LNCAP (cell line): Measurements from ENCODE around the gene KIF26A.

ENCODE experiments used
- TF ChIP-seq, protein P1 (sequence below): fragments of 450-650 bp; IDR thresholded peaks from 2 replicates; pipeline ENCODE4 v1.5.1; 2017; ENCODE audit warnings: mild to moderate bottlenecking

KIF26A gene

DNA sequence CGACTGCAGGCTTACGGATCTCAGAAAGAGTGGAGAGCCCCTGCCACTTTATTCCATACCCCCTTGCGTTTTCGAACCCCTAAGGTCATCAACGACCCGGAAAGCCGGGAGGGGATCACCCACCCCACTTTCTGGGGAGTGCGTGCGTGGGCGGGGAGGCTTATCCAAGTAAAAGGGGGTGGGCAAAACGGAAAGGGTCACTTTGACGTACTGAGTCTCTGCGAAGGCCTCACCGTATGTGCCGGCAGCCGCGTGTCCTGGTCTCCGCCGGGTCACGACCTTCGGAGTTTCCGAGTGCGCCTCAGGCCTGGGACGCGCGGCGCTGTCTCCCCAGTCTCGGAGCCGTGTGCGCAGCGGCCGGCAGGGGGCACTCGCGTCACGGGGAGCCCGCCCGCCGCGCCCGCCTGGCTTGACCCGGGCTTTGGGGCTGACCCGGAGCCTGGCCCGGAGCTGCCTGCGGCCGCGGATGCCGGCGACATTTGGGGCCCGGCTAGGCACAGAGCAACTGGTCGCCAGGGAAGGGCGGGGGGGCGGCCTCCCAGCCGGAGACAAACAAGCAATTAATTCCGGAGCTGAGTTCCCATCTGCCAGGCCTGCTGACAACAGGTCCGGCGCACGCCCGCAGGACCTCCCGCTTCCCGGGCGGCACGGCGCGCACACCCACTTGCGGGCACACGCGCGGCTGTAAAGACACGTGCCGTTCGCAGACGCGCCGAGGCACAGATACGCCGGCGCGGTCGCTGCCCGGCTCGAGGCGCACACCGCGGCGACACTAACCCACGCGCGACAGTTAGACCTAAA lies 890 bp upstream of the KIF26A start:
- TF ChIP-seq, protein P1, sequence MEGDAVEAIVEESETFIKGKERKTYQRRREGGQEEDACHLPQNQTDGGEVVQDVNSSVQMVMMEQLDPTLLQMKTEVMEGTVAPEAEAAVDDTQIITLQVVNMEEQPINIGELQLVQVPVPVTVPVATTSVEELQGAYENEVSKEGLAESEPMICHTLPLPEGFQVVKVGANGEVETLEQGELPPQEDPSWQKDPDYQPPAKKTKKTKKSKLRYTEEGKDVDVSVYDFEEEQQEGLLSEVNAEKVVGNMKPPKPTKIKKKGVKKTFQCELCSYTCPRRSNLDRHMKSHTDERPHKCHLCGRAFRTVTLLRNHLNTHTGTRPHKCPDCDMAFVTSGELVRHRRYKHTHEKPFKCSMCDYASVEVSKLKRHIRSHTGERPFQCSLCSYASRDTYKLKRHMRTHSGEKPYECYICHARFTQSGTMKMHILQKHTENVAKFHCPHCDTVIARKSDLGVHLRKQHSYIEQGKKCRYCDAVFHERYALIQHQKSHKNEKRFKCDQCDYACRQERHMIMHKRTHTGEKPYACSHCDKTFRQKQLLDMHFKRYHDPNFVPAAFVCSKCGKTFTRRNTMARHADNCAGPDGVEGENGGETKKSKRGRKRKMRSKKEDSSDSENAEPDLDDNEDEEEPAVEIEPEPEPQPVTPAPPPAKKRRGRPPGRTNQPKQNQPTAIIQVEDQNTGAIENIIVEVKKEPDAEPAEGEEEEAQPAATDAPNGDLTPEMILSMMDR, result peak; percentile 93

GRCh38 chr14:104138718-104139459 lies 502 bp downstream of the KIF26A start:
- TF ChIP-seq, protein P1, result no peak

- TF ChIP-seq, protein P1, result no peak
These were observed 1.2 kb downstream of the KIF26A start for GRCh38 chr14:104139460-104140212.

DNA sequence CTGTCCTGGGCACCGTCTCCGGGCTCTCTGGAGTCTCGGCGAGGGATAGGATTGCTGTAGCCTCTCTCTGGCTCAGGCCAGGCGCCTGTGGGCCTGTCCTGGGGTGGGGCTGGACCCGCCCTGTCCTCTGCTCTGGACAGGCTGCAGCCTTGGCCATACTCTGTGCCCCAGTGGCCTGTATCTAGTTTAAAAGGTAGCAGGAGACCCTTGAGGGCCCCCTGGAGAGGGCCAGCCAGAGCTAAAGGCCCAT lies 1.8 kb downstream of the KIF26A start:
- TF ChIP-seq, protein P1, result no peak

- TF ChIP-seq, protein P1, result no peak
These were observed 2.3 kb downstream of the KIF26A start for GRCh38 chr14:104140463-104141331.

DNA sequence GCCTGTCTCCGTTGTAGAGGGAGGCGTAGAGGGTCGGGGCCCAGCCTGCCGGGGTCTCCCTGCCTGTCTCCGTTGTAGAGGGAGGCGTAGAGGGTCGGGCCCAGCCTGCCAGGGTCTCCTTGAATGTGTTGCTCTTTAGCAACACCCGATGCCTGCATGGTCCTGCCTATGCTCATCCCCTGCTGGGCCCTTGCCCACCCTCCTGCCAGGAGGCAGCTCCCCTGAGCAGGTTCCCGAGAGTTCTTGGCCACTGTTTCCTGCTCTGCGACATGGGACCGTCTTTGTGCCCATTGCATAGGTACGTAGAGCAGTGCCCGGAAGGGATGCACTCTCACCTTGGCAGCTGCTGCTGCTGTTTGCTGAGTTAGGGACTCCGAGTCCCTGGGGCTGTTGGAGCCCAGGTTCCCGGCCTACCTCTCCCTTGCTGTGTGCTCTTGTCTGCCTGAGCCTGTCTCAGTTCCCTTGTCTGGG lies 3.3 kb downstream of the KIF26A start:
- TF ChIP-seq, protein P1, result no peak
